Nephron (organoid): ENCODE data around the gene SLC4A2.

Source experiments
- H3K27ac Mint-ChIP-seq, 3 experiments: 2 replicates each; pipeline ENCODE4 v1.8.0; 2020; ENCODE audit warnings: mixed read lengths in 3 of 3, mild to moderate bottlenecking in 2 of 3, moderate library complexity in 1 of 3
- H3K27me3 Mint-ChIP-seq: 2 replicates; pipeline ENCODE4 v1.8.0; 2021; ENCODE audit warnings: low read depth, mild to moderate bottlenecking, moderate library complexity, mixed read lengths
- H3K36me3 Mint-ChIP-seq: 2 replicates; pipeline ENCODE4 v1.8.0; 2020; ENCODE audit warnings: low read depth, mixed read lengths
- H3K4me1 Mint-ChIP-seq: 2 replicates; pipeline ENCODE4 v1.8.0; 2020; ENCODE audit warnings: mixed read lengths
- H3K4me3 Mint-ChIP-seq, 3 experiments: 2 replicates each; pipeline ENCODE4 v1.8.0; 2020; ENCODE audit warnings: mild to moderate bottlenecking in 3 of 3, mixed read lengths in 3 of 3, moderate library complexity in 2 of 3
- H3K9me3 Mint-ChIP-seq: 2 replicates; pipeline ENCODE4 v1.8.0; 2020; ENCODE audit warnings: mixed read lengths
- CTCF ChIP-seq, 3 experiments: fragments of 200-600 bp; sonication (generic); IDR thresholded peaks; one replicate each; pipeline ENCODE4 v1.5.0; 2021; ENCODE audit warnings: antibody characterized with exemption in 3 of 3; ENCODE audit not compliant: unreplicated experiment in 3 of 3

Gene SLC4A2

GRCh38 chr7:151080522-151081169 is 21.3 kb downstream of the SLC4A2 start, which contains the start of gene FASTK:
TSS of gene FASTK (minus strand) at chr7:151080809. CDS start at chr7:151080766, 43 bp downstream.
- no peak for TF ChIP-seq CTCF (IDR thresholded peaks at IDR 0.05; ENCODE audit: unreplicated experiment in 3 of 3)
- Mint-ChIP-seq H3K4me1 (peaks cover 36% of the 10 kb centered on the region), H3K36me3 (peaks cover 6% of the 10 kb centered on the region), H3K4me3 (peak within 1 kb of the TSS; percentile 94 to 97 (median 94)), H3K27ac (peak within 1 kb of the TSS; percentile 57 to 91 (median 88)), H3K27me3 (no peaks in the 10 kb centered on the region), H3K9me3 (no peaks in the 10 kb centered on the region)

GRCh38 chr7:151081170-151082101 is 22.0 kb downstream of the SLC4A2 start:
- Mint-ChIP-seq H3K4me3 (peak overlapping the region; percentile 94 to 97 (median 94)), H3K4me1 (peaks cover 39% of the 10 kb centered on the region), H3K36me3 (no peaks in the 10 kb centered on the region), H3K9me3 (no peaks in the 10 kb centered on the region), H3K27ac (peak overlapping the region in 2 of 3 experiments; percentile 60 to 91), H3K27me3 (no peaks in the 10 kb centered on the region)
- TF ChIP-seq CTCF (IDR thresholded peaks at IDR 0.05; ENCODE audit: unreplicated experiment in 3 of 3) = no peak

GRCh38 chr7:151082141-151083070 is 23.0 kb downstream of the SLC4A2 start:
- TF ChIP-seq CTCF (IDR thresholded peaks at IDR 0.05; ENCODE audit: unreplicated experiment in 3 of 3) = no peak
- peaks cover 39% of the 10 kb centered on the region for H3K4me1 Mint-ChIP-seq
- H3K36me3 Mint-ChIP-seq = no peaks in the 10 kb centered on the region
- H3K27ac Mint-ChIP-seq = peak overlapping the region; percentile 86 to 96 (median 88)
- no peaks in the 10 kb centered on the region for H3K27me3 Mint-ChIP-seq
- peak overlapping the region; percentile 94 to 97 (median 94) for H3K4me3 Mint-ChIP-seq
- H3K9me3 Mint-ChIP-seq = no peaks in the 10 kb centered on the region

- H3K36me3 Mint-ChIP-seq = no peaks in the 10 kb centered on the region
- no peaks in the 10 kb centered on the region for H3K27me3 Mint-ChIP-seq
- H3K27ac Mint-ChIP-seq = peak within 1 kb of the TSS; percentile 86 to 96 (median 88)
- no peak for TF ChIP-seq CTCF (IDR thresholded peaks at IDR 0.05; ENCODE audit: unreplicated experiment in 3 of 3)
- H3K4me1 Mint-ChIP-seq = peaks cover 39% of the 10 kb centered on the region
- no peaks in the 10 kb centered on the region for H3K9me3 Mint-ChIP-seq
- H3K4me3 Mint-ChIP-seq = peak within 1 kb of the TSS; percentile 94 to 97 (median 94)
Observed at GRCh38 chr7:151083071-151083823, 23.9 kb downstream of the SLC4A2 start, which contains the start of gene TMUB1. TSS of gene TMUB1 (minus strand) at chr7:151083493. CDS start at chr7:151082563, 930 bp downstream.

- H3K36me3 Mint-ChIP-seq = no peaks in the 10 kb centered on the region
- H3K4me3 Mint-ChIP-seq = peak overlapping the region; percentile 74 to 83 (median 81)
- no peaks in the 10 kb centered on the region for H3K9me3 Mint-ChIP-seq
Observed at GRCh38 chr7:151083824-151084160, 24.4 kb downstream of the SLC4A2 start.

More at GRCh38 chr7:151083824-151084160, 24.4 kb downstream of the SLC4A2 start:
- Mint-ChIP-seq H3K27ac (peak overlapping the region in 1 of 3 experiments; percentile 44), H3K4me1 (peaks cover 39% of the 10 kb centered on the region), H3K27me3 (no peaks in the 10 kb centered on the region)
- TF ChIP-seq CTCF (IDR thresholded peaks at IDR 0.05; ENCODE audit: unreplicated experiment in 3 of 3) = no peak
